ENCODE measurements around the gene SDS. TPM values are rescaled to one million over a fixed set of nuclear protein-coding genes. Genes with fewer than 3 reads are reported as not detected.

The SDS gene
- total and polyA plus RNA-seq, 2 experiments from 2014 or later = not detected

GRCh38 chr12:113387631-113388030 is 16.1 kb downstream of the SDS start:
- Histone ChIP-seq H3K27me3 (no peaks in the 10 kb centered on the region), H3K4me1 (ENCODE audit: low read depth) (no peaks in the 10 kb centered on the region), H3K4me3 (no peak overlapping the region), H3K36me3 (no peaks in the 10 kb centered on the region), H3K9me3 (ENCODE audit: low read depth) (no peaks in the 10 kb centered on the region), H3K27ac (no peak overlapping the region)
- TF ChIP-seq CTCF (IDR thresholded peaks at IDR 0.05; ENCODE audit: low read depth, low read length) = no peak
- no peak for DNase-seq (ENCODE audit: low read depth in 1 of 2, low spot score in 1 of 2)

GRCh38 chr12:113386866-113387566 is 16.7 kb downstream of the SDS start:
- no peaks in the 10 kb centered on the region for H3K36me3 ChIP-seq
- TF ChIP-seq CTCF (IDR thresholded peaks at IDR 0.05; ENCODE audit: low read depth, low read length) = no peak
- H3K4me3 ChIP-seq = no peak overlapping the region
- H3K27ac ChIP-seq = no peak overlapping the region
- H3K27me3 ChIP-seq = no peaks in the 10 kb centered on the region
- H3K4me1 ChIP-seq (ENCODE audit: low read depth) = no peaks in the 10 kb centered on the region
- no peak for DNase-seq (ENCODE audit: low read depth in 1 of 2, low spot score in 1 of 2)
- H3K9me3 ChIP-seq (ENCODE audit: low read depth) = no peaks in the 10 kb centered on the region

GRCh38 chr12:113385282-113385882 is 18.3 kb downstream of the SDS start:
- Histone ChIP-seq H3K4me1 (ENCODE audit: low read depth) (no peaks in the 10 kb centered on the region), H3K36me3 (no peaks in the 10 kb centered on the region), H3K27ac (no peak overlapping the region), H3K4me3 (no peak overlapping the region), H3K27me3 (no peaks in the 10 kb centered on the region), H3K9me3 (ENCODE audit: low read depth) (no peaks in the 10 kb centered on the region)
- DNase-seq (ENCODE audit: low read depth in 1 of 2, low spot score in 1 of 2) = no peak
- no peak for TF ChIP-seq CTCF (IDR thresholded peaks at IDR 0.05; ENCODE audit: low read depth, low read length)

- Histone ChIP-seq H3K9me3 (ENCODE audit: low read depth) (no peaks in the 10 kb centered on the region), H3K27me3 (no peaks in the 10 kb centered on the region), H3K4me1 (ENCODE audit: low read depth) (no peaks in the 10 kb centered on the region), H3K27ac (no peak overlapping the region), H3K4me3 (no peak overlapping the region), H3K36me3 (no peaks in the 10 kb centered on the region)
- DNase-seq (ENCODE audit: low read depth in 1 of 2, low spot score in 1 of 2) = no peak
- TF ChIP-seq CTCF (IDR thresholded peaks at IDR 0.05; ENCODE audit: low read depth, low read length) = no peak
These were observed 18.9 kb downstream of the SDS start for GRCh38 chr12:113384778-113385177.

GRCh38 chr12:113382206-113382605 is 21.5 kb downstream of the SDS start:
- H3K4me3 ChIP-seq = no peak overlapping the region
- TF ChIP-seq CTCF (IDR thresholded peaks at IDR 0.05; ENCODE audit: low read depth, low read length) = no peak
- H3K9me3 ChIP-seq (ENCODE audit: low read depth) = no peaks in the 10 kb centered on the region
- H3K36me3 ChIP-seq = no peaks in the 10 kb centered on the region
- no peaks in the 10 kb centered on the region for H3K27me3 ChIP-seq
- no peak for DNase-seq (ENCODE audit: low read depth in 1 of 2, low spot score in 1 of 2)
- no peaks in the 10 kb centered on the region for H3K4me1 ChIP-seq (ENCODE audit: low read depth)
- H3K27ac ChIP-seq = no peak overlapping the region

Measured in cardiac muscle cell (in vitro differentiated cells and primary cell).